IPS-NIHi7 (cell line): ENCODE measurements around the gene SERPINE3.

Experiments used
- DNase-seq: peaks from one replicate; pipeline ENCODE4 v3.0.0; 2012; ENCODE audit warnings: mixed read lengths; ENCODE audit errors: extremely low spot score

SERPINE3 gene

DNA sequence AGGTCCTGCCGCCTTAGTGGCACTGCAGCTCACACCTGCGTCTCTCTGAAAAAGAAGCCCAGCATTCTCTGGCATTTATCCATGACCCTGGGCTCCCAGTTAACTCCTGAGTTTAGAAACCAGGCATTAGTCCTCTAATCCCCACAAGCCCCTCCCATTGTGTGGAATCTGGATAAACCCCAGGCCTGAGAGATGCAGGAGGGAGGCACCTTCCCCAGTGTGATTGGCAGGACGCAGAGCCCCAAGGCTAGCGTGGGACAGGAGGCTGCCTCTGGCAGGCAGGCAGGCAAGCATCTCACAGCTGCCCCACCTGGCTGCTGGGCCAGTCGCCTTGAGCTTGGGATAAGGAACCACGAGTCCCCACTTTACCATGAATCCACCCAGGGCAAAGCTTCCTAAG, 11.0 kb upstream of the SERPINE3 start:
- DNase-seq = peak; percentile 93

DNA sequence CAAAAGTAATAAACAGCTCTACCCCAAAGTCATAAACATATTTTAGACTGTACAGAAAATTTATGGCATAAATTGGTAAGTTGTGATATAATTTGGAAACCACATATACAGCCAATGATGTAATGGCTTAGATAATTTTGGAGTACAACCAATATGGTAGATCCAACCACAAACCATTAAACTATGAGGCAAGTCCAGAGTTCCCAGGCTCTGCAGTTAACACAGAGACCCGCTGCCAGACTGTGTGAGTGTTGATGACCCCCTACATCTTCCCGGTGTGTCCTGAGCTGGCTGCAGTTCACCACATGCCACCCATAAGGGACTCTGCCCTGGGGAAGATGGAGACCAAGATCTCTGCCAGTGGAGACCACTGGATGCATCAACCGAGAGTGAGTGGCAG, 9.9 kb upstream of the SERPINE3 start:
- no peak for DNase-seq

DNA sequence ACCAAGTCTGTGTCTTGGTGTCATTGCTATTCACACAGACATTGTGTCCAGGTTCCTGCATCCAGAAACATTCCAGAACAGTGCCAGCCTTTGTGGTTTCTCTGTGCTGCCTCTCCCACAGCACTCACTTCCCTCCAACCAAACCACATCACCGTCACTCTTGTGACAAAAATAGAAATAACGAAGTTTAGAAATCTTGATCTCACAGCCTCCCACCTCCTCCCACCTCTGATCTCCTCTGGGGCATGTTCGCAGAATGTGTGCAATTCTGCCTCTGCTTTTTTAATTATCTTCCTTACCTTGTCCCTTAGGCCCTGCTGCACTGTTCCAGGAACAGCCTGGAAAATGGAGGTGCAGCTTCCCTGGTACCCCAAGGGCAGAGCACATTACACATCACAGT, 8.7 kb upstream of the SERPINE3 start:
- DNase-seq = no peak

DNA sequence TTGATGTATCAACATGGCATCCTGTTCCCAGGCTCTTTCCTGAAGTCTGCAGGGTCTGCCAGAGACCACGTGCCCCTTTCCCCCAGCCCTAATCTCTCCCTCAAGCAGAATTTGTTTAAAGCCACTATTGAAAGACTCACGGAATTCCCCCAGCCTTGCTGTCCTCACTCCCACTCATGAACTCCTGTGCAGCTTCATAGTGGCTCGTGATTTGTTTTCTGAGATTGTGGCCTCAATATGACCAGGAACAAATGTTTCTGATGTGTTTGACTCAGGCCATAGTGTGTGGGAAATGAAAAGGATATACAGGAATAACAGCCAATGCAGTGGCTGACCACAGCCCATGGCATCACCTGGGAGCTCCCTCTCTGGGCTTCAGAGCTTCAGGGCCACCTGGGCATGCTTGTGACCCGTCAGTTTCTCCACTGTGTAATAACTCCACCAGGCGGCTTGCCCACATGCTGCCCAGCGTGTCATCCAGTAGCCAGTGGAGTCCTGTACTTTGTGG, 8.1 kb upstream of the SERPINE3 start:
- no peak for DNase-seq

DNA sequence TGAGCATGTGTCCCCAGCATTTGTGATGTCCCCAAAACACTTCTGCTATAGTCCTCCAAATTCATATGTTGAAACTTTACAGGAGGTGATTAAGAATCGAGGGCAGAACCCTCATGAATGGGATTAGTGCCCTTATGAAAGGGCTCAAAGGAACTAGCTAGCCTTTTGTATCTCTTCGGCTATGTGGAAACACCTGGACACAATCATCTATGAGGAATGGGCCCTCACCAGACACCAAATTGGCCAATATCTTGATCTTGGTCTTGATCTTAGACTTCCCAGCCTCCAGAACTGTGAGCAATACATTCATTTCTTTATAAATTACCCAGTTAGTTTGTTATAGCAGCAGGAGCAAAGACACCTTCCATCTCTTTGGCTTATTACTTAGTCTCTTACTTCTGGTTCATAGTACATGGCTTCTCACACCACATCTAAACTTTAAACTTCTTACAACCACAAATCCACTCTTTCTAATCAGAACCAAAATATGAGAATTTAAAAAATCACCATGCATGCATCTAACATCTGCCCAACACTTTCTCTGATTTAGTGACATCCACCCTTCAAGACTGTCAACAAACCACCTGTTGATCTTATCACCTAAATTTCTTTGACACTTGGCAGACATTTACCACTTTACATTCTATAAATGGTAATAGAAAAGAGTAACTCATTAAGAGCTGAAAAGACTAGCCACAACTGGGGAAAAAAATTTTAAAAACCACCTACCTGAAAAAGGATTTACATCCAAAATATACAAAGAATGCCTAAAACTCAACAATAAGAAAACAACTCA, 6.7 kb upstream of the SERPINE3 start:
- DNase-seq = no peak

DNA sequence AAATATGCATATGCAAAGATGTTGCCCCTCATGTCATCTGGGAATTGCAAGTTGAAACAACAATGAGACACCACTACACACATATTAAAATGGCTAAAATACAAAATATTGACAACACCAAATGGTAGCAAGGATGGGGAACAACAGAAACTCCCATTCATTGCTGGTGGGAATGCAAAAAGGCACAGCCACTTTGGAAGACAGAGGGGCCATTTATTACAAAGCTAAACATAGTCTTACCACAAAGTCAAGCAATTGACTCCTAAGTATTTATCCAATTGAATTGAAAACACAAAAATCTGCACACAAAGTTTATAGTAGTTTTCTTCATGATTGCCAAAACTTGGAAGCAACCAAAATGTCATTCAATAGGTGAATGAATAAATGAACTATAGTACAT, 6.1 kb upstream of the SERPINE3 start:
- no peak for DNase-seq

DNA sequence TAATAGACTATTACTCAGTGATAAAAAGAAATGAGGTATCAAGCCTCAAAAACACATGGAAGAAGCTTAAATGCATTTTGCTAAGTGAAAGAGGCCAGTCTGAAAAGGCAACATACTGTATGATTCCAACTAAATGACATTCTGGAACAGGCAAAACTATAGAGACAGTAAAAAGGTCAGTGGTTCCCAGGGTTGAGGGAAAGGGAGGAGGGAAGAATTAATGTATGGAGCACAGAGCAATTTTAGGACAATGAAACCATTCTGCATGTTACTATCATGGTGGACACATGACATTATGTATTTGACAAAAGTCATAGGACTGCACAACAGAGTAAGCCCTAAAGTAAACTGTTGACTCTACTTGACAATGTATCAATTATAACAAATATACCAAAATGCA, 5.7 kb upstream of the SERPINE3 start:
- DNase-seq = no peak

DNA sequence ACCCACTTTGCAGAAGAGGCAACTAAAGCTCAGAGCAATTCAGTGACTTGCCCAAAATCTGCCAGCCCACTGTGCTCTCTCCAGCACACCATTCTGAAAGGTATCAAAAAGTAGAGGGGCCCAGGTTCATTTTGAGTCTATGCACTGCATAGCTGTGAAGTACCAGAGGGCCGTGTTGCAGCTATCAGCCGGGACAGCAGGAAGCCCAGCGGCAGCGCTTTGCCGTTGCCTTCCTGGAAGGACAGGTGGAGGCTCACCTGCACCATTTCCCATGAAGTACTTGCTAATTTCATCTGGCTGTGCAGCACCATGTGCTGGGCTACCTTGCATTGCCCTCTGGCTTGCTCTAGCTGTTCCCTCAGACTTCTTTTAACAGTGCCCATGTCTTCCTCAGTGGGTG, 2.7 kb upstream of the SERPINE3 start:
- DNase-seq = no peak

DNA sequence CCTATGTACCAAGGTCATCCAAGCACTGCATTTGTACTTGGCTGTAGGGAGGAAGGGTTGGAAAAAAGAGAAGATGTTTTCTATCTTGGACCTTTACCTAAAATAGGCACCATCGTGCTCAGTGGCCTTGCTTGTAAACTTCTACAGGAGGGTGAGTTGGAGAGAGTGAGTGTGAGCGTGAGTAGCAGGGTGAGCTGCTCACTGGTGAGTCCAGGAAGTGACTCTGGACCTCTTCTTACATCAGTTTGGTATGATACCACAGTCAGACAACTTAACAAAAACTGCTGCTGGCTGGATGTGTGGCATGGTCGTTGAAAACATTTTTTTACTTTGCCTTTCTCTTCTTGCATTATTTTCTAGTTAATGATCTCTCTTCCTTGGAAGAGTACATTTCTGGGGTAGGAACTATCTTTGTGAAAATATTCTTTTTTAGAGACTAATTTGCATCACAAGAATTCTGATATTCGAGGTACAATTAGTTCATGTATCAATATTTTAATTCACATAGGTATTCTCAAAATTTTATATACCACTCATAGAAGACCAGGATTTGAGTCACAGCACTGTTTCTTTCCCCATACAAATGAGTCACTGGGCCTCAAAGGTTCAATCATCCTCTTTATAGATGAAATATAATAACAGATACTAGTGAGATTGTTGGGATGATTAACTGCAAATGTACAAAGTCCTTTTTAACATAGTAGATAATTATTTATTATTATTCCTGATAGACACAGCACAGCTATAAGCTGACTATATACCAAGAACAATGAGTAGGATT, 651 bp downstream of the SERPINE3 start:
- no peak for DNase-seq

DNA sequence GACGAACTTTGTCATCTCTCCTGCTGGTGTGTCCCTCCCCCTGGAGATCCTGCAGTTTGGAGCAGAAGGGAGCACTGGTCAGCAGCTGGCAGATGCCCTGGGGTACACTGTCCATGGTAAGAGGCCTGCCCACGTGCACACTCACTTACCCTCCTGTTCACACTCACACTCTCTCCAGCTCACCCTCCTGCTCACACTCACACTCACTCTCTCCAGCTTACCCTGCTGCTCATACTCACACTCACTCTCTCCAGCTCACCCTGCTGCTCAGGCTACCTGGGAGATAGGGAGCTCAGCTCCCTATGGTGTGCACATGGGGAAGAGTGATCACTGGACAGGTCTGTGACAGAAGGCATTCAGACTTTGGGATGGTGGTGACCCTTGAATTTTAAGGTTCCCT, 1.7 kb downstream of the SERPINE3 start:
- no peak for DNase-seq

DNA sequence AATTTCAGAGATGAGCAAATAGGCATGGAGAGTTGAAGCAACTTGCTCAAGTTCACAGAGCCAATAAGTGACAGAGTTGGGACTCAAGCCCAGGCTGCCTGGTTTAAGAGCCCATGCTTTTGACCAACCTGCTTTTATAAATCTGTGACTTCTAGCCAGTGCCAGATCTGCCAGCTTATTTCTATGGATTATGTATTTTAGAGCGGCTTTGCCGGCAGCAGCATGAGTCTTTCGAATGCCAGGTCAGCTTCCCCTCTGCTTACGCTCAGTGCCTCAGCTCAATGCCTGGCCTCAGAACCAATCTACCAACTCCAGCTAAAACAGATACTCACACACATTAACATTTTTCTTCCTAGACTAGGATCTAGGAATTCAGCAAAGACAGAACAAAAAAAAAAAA, 2.3 kb downstream of the SERPINE3 start:
- DNase-seq = no peak

DNA sequence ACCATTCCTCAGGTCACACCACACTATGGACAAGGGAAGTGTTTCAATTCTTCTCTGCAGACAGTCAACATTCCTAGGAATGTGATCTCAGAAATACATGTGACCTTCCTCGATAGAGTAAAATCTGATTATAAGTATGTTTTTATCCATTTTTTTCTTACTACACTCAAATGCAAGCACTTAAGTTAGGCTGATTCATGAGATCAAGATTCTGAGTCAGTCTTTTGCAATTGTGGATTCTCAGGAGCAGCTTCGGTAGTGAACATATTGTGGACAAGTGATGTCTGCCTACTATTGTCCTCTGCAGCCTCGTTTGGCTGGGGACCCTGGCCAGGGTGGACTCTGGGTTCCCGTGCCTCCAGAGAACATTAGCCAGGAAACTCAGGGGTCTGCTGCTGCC, 3.2 kb downstream of the SERPINE3 start:
- no peak for DNase-seq

DNA sequence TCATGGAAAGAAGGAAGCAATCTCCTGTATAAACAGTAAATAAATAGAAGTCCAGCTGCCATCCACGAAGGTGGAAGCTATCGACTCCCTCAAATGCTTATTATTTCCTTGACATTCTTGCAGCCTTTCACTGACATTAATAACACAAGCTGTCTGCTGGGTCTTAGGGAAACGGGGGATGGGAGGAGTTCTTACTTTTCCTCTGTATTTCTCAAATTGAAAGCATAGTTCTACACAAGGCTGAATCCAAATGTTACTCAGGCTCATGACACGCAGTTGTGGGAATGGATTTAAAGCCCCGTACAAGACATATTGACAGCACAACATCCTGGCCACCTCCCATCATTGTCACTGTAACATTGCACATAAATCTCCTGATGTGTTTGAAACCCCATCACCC, 4.0 kb downstream of the SERPINE3 start:
- DNase-seq = no peak

DNA sequence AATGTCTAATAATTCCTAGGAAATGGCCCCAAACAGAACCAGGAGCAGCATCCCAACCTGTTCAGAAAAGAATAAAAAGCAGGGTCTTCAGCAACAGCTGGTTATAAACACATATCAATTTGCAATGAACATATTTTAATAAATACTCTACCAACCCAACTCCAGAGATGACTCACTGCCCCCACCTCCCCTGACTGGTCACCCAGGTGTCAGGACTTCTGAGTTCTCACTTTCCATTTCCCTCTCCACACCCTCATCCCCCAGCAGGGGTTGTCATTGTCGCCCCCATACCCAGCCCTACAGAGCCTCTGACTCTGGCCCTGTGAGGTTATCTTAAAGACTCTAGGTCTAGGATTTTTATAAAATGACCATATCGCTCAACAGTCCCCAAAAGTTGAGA, 6.9 kb downstream of the SERPINE3 start:
- DNase-seq = no peak

DNA sequence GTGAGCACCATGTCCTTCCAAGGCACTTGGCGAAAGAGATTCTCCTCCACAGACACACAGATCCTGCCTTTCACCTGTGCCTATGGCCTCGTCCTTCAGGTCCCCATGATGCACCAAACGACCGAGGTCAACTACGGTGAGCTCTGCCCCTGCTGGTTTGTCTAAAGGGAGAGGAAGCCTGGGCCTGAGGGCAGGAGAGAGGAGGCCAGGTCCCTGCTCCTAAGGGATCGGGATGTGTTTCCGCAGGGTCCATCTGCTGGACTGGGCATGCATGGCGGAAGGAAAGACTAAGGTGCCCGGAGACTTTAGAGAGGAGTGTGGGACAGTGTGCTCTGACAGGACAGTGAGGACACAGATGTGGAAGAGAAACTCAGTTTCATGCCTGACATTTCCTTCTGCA, 7.6 kb downstream of the SERPINE3 start:
- no peak for DNase-seq

DNA sequence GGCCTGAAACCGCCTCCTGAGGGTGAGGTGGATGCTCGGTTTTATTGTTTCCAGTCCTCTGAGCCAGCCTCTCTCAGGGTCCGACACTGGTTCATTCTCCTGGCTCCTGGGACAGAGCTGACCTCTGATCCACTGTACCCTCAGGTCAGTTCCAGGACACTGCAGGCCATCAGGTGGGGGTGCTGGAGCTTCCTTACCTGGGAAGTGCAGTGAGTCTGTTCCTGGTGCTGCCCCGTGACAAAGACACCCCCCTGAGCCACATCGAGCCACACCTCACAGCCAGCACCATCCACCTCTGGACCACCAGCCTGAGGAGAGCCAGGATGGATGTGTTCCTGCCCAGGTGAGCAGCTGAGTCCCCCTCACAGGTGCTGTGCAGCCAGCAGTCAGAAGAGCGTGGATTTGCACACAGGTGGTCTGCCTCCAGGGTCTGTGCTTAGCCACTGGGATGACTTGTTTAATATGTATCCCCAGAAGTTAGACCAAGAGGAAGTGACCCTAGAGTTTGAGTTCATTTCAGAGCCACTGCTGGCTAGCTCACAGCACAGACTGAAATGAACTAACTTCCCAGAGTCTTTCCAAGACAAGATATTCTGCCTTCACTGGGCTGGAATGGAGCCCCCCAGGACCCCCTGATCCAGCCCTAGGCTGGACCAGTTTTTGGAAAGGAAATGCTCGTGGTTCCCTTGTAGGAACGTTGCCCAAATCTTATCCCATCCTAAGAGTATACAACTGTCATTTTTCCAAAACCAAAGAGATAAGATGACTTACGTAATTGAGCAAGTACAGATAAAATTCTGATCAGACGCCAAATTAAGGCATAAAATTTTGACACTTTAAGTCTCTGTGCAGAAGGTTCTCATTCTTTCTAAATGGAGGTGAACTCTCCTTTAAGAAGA, 8.8 kb downstream of the SERPINE3 start:
- no peak for DNase-seq

DNA sequence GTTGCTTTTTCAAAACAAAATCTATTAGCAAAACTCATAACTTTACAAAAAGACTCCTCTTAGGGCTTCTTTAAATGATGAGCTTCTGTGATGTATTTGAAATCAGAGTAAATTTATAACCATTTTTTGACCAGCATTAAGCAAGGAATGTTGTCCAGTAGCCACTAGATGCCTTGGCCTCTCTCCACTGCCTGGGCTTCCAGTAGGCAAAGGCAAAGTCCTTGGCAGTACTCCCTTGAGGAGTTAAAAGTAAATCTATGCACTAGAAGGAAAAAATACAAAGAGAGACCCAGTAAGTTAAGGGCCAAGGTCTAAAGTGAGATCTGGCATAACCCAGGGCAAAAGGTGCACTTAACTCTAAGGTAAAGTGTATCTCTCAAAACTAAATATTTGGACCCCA, 9.5 kb downstream of the SERPINE3 start:
- no peak for DNase-seq

DNA sequence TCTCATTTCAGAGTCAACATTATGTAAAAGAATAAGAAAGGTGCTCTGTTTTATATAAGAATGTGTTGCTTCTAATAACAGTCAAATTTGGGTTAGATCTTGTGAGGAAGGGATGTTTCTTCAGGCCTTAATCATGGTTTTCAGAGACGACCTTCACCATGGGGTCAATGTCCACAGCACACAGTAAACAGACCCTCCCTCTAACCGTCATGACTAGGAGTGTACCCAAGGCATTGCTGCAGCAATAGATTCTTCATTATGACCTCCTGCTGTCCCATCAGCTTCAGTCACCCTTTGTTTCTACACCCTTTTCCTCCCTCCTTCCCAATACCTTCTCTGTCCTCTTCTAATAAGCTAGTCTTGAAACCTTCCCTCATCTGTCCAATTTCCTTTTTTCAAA, 15.7 kb downstream of the SERPINE3 start:
- DNase-seq = no peak

DNA sequence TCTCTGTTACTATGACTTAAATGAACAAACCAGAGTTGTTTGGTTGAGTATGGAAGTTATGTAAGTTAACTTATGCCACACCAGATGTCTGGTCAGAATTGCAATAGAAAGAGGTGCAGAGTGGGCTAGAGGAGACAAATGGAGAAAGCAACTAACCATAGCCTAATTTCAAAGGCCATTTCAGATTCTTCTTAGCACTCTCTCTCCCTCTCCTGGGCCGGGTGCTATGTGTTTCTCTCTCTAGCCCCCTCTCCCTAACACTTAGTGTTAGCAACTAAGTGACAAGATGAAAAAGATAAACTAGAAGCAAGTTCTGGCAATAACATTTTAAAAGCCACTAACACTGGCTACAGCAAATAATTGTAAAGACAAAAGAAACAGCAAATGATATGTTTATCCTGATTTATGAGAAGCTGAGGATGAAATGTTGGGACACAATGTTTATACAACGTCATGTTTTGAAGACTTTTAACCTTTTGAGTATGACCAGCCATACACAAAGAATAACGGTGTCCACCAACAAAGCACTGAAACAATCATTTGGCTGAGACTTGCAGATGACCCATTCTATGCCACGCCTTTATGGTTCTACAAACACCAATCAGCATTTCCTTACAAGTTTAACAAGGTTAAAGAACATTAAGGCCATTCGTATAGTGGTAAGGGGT, 18.6 kb downstream of the SERPINE3 start:
- DNase-seq = no peak

DNA sequence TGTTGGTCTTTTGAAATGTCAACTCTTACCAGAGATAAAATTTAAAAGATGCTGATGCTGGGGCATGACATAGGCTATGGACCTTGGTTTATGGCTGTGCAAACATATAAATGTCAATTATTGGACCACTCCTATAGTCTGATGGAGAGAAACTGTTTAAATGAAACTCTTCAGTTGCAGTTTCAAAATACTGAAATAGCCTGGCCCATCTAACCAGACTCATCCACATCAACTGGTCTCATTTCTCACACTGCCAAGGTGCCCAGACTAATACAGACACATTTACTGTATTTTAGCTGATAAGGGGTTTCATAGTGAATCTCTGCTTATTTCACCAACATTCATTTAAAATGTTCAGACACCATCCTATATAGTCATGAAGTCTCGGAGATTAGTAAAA, 19.9 kb downstream of the SERPINE3 start:
- DNase-seq = no peak

DNA sequence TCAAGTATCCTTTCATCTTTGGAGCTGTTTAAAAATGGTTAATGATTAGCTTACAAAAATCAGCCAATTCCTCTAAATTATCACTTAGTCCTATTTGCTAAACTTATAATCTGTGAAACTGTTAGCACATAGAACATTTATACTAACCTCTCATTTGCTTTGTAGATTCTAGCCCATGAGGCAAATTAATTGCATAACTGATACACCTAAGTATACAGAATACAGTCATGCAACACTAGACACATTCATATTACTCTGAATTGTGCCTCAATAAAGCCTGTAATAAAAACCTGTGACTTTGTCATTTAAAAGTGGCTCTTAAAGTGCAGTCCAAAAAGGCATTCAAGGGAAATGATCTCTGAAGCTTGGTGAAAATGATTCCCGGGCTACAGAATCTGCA, 21.0 kb downstream of the SERPINE3 start:
- DNase-seq = no peak

DNA sequence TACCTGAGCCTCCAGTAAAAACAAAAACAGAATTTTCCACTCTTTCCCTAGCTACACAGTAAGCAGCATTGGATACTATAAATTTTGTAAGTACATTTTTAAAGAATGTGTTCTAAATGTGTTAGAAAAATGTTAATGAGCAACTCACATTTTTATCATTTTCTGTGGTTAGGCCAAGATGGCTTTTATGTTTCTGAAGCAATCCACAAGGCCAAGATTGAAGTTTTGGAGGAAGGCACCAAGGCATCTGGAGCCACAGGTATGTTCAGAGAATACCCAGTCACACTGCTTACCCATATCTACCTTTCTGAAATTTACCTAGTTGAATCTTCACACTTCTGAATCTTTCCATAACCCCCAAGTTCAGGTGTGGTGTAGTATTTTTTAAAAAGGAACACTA, 21.6 kb downstream of the SERPINE3 start:
- no peak for DNase-seq
